Panc1 (cell line): Measurements from ENCODE around the gene SLC38A1. TPM values are rescaled to one million over a fixed set of nuclear protein-coding genes. Genes with fewer than 3 reads are reported as not detected.

Experiments
- ATAC-seq: fragments of 200-7000 bp; cut with Tn5 transposase; 2 replicates; pipeline ENCODE4 v1.9.1; 2020; ENCODE audit warnings: mild to moderate bottlenecking, moderate library complexity
- BruUV-seq: library from RNA; stranded (reverse); fragments of 400-500 nt; replicated peaks from 2 replicates; lab custom pipeline; 2021; lab: Mats Ljungman, UMichigan
- CTCF ChIA-PET: fragments of 300-600 bp; sonication (Branson Sonifier 250); formaldehyde crosslinking; loops from one replicate; lab custom pipeline; 2022; ENCODE audit warnings: antibody characterized with exemption; lab: Charles Lee
- POLR2A ChIA-PET: fragments of 300-600 bp; sonication (Branson Sonifier 250); formaldehyde crosslinking; loops from one replicate; lab custom pipeline; 2022; ENCODE audit warnings: antibody characterized with exemption; lab: Charles Lee
- DNase-seq: peaks from one replicate; pipeline ENCODE4 v3.0.0-alpha.2; 2010; ENCODE audit warnings: low read depth, low spot score
- H3K27ac ChIP-seq: 2 replicates; pipeline ENCODE4 v1.5.1; 2011; ENCODE audit warnings: mild to moderate bottlenecking, low read length, inconsistent platforms
- H3K27me3 ChIP-seq: fragments of 200-500 bp; sonication (Bioruptor generic); 2 replicates; pipeline ENCODE4 v1.6.0; 2014; ENCODE audit warnings: low read length, inconsistent platforms; ENCODE audit not compliant: control insufficient read depth, insufficient read depth
- H3K36me3 ChIP-seq: fragments of 200-500 bp; sonication (Bioruptor generic); 2 replicates; pipeline ENCODE4 v1.5.1; 2014; ENCODE audit warnings: inconsistent platforms, mild to moderate bottlenecking, low read length, moderate library complexity; ENCODE audit not compliant: control insufficient read depth, insufficient read depth
- H3K4me1 ChIP-seq: 2 replicates; pipeline ENCODE4 v1.5.1; 2011; ENCODE audit warnings: inconsistent platforms, mild to moderate bottlenecking, low read length, moderate library complexity; ENCODE audit not compliant: control insufficient read depth, insufficient read depth
- H3K4me3 ChIP-seq, 2 experiments: 2 replicates each; pipeline ENCODE4 v1.5.1; 2011 to 2012; ENCODE audit warnings: low read depth in 2 of 2, low read length in 2 of 2, mild to moderate bottlenecking in 2 of 2, inconsistent platforms in 1 of 2, moderate library complexity in 1 of 2
- H3K9me3 ChIP-seq: fragments of 200-500 bp; sonication (Bioruptor generic); 2 replicates; pipeline ENCODE4 v1.5.1; 2014; ENCODE audit warnings: low read depth, mild to moderate bottlenecking, inconsistent platforms, low read length, moderate library complexity; ENCODE audit not compliant: control insufficient read depth, insufficient read depth
- POLR2AphosphoS5 ChIP-seq: IDR thresholded peaks from 2 replicates; pipeline ENCODE4 v1.6.1; 2012; ENCODE audit warnings: mild to moderate bottlenecking, low read depth, low read length, moderate library complexity
- SIN3A ChIP-seq: IDR thresholded peaks from 2 replicates; pipeline ENCODE4 v1.6.1; 2012; ENCODE audit warnings: low read depth, mild to moderate bottlenecking, low read length, moderate library complexity, borderline replicate concordance; ENCODE audit not compliant: insufficient read depth
- TCF7L2 ChIP-seq: IDR thresholded peaks from 2 replicates; pipeline ENCODE4 v1.6.1; 2011; ENCODE audit warnings: mild to moderate bottlenecking, low read depth, low read length, inconsistent platforms
- in situ Hi-C: cut with HindIII; loops from 2 replicates; pipeline ENCODE4 v1.10.0; 2016; ENCODE audit warnings: low sequenced_read_pairs, low pct_unique_long_range_greater_than_20kb
- intact Hi-C: fragments of 100-400 bp; cut with micrococcal nuclease; formaldehyde crosslinking; loops from one replicate; pipeline ENCODE4 v1.10.0; 2022; ENCODE audit not compliant: unreplicated experiment
- total RNA-seq: library from RNA; stranded (reverse); gene quantifications from one replicate; pipeline ENCODE4 v1.2.1, GENCODE V29; 2021; ENCODE audit not compliant: unreplicated experiment
- TF ChIP-seq, protein P1 (sequence below): fragments of 450-650 bp; IDR thresholded peaks from 2 replicates; pipeline ENCODE4 v1.5.1; 2017; ENCODE audit warnings: mild to moderate bottlenecking
- TF ChIP-seq, protein P2 (sequence below), 2 experiments: IDR thresholded peaks; 2 replicates each; pipeline ENCODE4 v1.6.1; 2011 to 2012; ENCODE audit warnings: low read depth in 2 of 2, control low read depth in 1 of 2, low read length in 1 of 2, mild to moderate bottlenecking in 1 of 2, moderate library complexity in 1 of 2; ENCODE audit not compliant: insufficient read depth in 1 of 2

Gene SLC38A1
- total RNA-seq, 1 experiment from 2014 or later, result 127 TPM

DNA sequence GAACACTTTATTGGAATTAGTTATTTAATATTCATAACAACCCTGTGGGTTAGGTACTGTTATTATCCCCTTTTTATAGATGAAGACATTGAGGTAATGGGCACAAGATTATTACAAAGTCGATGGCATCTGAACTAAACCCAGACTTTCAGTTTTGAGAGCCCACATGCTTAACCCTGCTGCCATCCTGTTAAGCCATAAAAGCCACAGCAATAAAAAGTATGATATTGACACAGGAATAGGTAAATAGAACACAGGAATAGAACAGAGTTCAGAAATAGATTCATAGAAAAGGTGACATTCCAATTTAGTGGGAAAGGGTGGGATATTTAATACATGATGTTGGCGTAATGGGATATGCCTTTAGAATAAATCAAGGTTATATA lies 119.8 kb downstream of the SLC38A1 start:
- H3K4me1 ChIP-seq, result peaks cover 2% of the 10 kb centered on the region
- ChIA-PET CTCF (no interaction called here), POLR2A (interaction anchor here (0.5 to 0.6 kb wide), 2 partner anchors 21 to 988 kb away, joined by 5 to 9 read pairs; no protein-coding TSS in a partner anchor)
- no peak for ATAC-seq
- no peaks in the 10 kb centered on the region for H3K27me3 ChIP-seq
- TF ChIP-seq TCF7L2 (no peak), POLR2AphosphoS5 (no peak), SIN3A (no peak)
- TF ChIP-seq, protein P1, sequence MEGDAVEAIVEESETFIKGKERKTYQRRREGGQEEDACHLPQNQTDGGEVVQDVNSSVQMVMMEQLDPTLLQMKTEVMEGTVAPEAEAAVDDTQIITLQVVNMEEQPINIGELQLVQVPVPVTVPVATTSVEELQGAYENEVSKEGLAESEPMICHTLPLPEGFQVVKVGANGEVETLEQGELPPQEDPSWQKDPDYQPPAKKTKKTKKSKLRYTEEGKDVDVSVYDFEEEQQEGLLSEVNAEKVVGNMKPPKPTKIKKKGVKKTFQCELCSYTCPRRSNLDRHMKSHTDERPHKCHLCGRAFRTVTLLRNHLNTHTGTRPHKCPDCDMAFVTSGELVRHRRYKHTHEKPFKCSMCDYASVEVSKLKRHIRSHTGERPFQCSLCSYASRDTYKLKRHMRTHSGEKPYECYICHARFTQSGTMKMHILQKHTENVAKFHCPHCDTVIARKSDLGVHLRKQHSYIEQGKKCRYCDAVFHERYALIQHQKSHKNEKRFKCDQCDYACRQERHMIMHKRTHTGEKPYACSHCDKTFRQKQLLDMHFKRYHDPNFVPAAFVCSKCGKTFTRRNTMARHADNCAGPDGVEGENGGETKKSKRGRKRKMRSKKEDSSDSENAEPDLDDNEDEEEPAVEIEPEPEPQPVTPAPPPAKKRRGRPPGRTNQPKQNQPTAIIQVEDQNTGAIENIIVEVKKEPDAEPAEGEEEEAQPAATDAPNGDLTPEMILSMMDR, result no peak
- TF ChIP-seq, protein P2, sequence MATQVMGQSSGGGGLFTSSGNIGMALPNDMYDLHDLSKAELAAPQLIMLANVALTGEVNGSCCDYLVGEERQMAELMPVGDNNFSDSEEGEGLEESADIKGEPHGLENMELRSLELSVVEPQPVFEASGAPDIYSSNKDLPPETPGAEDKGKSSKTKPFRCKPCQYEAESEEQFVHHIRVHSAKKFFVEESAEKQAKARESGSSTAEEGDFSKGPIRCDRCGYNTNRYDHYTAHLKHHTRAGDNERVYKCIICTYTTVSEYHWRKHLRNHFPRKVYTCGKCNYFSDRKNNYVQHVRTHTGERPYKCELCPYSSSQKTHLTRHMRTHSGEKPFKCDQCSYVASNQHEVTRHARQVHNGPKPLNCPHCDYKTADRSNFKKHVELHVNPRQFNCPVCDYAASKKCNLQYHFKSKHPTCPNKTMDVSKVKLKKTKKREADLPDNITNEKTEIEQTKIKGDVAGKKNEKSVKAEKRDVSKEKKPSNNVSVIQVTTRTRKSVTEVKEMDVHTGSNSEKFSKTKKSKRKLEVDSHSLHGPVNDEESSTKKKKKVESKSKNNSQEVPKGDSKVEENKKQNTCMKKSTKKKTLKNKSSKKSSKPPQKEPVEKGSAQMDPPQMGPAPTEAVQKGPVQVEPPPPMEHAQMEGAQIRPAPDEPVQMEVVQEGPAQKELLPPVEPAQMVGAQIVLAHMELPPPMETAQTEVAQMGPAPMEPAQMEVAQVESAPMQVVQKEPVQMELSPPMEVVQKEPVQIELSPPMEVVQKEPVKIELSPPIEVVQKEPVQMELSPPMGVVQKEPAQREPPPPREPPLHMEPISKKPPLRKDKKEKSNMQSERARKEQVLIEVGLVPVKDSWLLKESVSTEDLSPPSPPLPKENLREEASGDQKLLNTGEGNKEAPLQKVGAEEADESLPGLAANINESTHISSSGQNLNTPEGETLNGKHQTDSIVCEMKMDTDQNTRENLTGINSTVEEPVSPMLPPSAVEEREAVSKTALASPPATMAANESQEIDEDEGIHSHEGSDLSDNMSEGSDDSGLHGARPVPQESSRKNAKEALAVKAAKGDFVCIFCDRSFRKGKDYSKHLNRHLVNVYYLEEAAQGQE (IDR thresholded peaks at IDR 0.05; ENCODE audit: insufficient read depth in 1 of 2, low read depth in 2 of 2, low read length in 1 of 2), result no peak
- intact Hi-C loops (no loop called here), in situ Hi-C loops (no loop called here)
- H3K36me3 ChIP-seq, result no peaks in the 10 kb centered on the region
- H3K27ac ChIP-seq, result no peak overlapping the region
- no TSS peak for BruUV-seq
- DNase-seq, result no peak
- no peaks in the 10 kb centered on the region for H3K9me3 ChIP-seq
- no peak overlapping the region for H3K4me3 ChIP-seq

DNA sequence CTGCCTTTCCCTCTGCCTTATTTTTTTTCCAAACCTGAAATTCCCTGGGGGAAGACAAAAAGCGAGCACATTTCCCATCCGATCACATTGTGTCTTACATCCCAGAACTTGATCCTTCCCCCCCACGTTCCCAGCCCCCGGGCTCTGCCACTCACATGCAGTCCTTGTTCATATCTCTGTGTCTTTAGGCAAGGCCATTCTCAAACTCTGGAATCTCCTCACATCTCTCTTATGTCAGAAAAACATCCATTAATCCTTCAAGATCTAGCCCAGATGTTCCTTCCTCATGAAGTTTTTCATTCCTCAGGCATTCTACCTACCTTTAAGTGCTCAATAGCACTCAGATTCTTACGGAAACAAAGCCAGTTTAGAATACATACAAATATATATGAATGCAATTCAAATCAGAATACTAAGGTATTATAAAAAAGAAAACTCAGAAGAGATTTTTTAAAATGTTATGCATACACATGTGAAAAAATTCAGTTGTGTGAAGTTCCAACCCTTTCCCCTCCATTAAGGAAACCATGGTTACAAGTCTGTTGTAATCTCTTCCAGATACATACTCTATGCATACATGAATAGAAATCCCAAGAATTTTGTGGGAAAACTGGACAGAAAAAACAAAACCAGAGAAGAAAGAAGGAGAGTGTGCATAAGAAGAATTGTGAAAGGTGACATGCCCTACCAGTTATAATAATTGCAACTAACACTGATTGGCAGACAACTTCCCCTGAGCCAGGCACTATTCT lies 120.3 kb downstream of the SLC38A1 start:
- DNase-seq, result no peak
- in situ Hi-C loops, result no loop called here

More for the DNA sequence above, 120.3 kb downstream of the SLC38A1 start:
- Histone ChIP-seq H3K4me3 (no peak overlapping the region), H3K27ac (no peak overlapping the region), H3K4me1 (no peaks in the 10 kb centered on the region; the same call in 1 of the 2 replicates), H3K9me3 (no peaks in the 10 kb centered on the region), H3K36me3 (no peaks in the 10 kb centered on the region), H3K27me3 (no peaks in the 10 kb centered on the region)
- TF ChIP-seq, protein P1, result no peak
- TF ChIP-seq SIN3A (no peak), TCF7L2 (no peak), POLR2AphosphoS5 (no peak)
- TF ChIP-seq, protein P2 (IDR thresholded peaks at IDR 0.05; ENCODE audit: insufficient read depth in 1 of 2, low read depth in 2 of 2, low read length in 1 of 2), result no peak
- POLR2A ChIA-PET, result interaction anchor here (0.5 kb wide), 1 partner anchor 989 kb away, joined by 9 read pairs; no protein-coding TSS in a partner anchor
- BruUV-seq, result no TSS peak
- ATAC-seq, result no peak
- intact Hi-C loops, result no loop called here
- CTCF ChIA-PET, result no interaction called here
